Lung (tissue), 12 donors: Measurements from ENCODE around the gene GUCY2F. TPM values are rescaled to one million over a fixed set of nuclear protein-coding genes. Genes with fewer than 3 reads are reported as not detected.

ENCODE experiments used
- ATAC-seq: fragments of 200-7000 bp; cut with Tn5 transposase; one replicate; pipeline ENCODE4 v1.9.1; 2020; ENCODE audit warnings: moderate number of reproducible peaks; ENCODE audit not compliant: insufficient read depth, low FRiP score
- DNase-seq, 3 donors: peaks; one replicate each; pipeline ENCODE4 v3.0.0-alpha.2; 2013 to 2017
- H3K27ac ChIP-seq, 2 donors: one replicate each; pipeline ENCODE4 v1.5.1; 2013; ENCODE audit warnings: mild to moderate bottlenecking in 2 of 2, moderate library complexity in 2 of 2, control low read depth in 1 of 2, inconsistent platforms in 1 of 2, low read depth in 1 of 2, low read length in 1 of 2
- H3K27me3 ChIP-seq, 3 donors: one replicate each; pipeline ENCODE4 v1.5.1; 2013; ENCODE audit warnings: low read length in 2 of 3; ENCODE audit not compliant: control insufficient read depth in 3 of 3, insufficient read depth in 3 of 3
- H3K36me3 ChIP-seq, 4 donors: one replicate each; pipeline ENCODE4 v1.5.1; 2013; ENCODE audit warnings: low read length in 4 of 4, mild to moderate bottlenecking in 1 of 4, moderate library complexity in 1 of 4; ENCODE audit not compliant: control insufficient read depth in 4 of 4, insufficient read depth in 4 of 4
- H3K4me1 ChIP-seq, 5 donors: one replicate each; pipeline ENCODE4 v1.5.1; 2013; ENCODE audit warnings: low read length in 5 of 5, mild to moderate bottlenecking in 2 of 5, moderate library complexity in 1 of 5; ENCODE audit not compliant: control insufficient read depth in 5 of 5, insufficient read depth in 5 of 5
- H3K4me3 ChIP-seq: one replicate; pipeline ENCODE4 v1.5.1; 2013; ENCODE audit warnings: mild to moderate bottlenecking, control low read depth, moderate library complexity
- H3K9ac ChIP-seq, 2 donors: one replicate each; pipeline ENCODE4 v1.5.1; 2013; ENCODE audit warnings: low read length in 2 of 2, control low read depth in 1 of 2; ENCODE audit not compliant: insufficient read depth in 1 of 2
- H3K9me3 ChIP-seq, 4 donors: one replicate each; pipeline ENCODE4 v1.5.1; 2013; ENCODE audit warnings: low read length in 3 of 4, mild to moderate bottlenecking in 1 of 4, moderate library complexity in 1 of 4; ENCODE audit not compliant: control insufficient read depth in 4 of 4, insufficient read depth in 3 of 4
- WGBS, 2 donors: extraction: QIAGEN DNeasy Blood & Tissue Kit; methylation state at CpG; one replicate each; pipeline ENCODE4 v1.1.7; 2013; 5-methylcytosine and 5-hydroxymethylcytosine counted together
- polyA plus RNA-seq, 2 donors: library from polyadenylated mRNA; stranded (reverse); fragments of 200-250 nt; gene quantifications; one replicate each; pipeline ENCODE4 v1.2.1, GENCODE V29; 2013
- total RNA-seq, 2 donors: library from RNA; depleted of rRNA in 1 of 2; stranded (reverse); fragments of >200 nt in 1 of 2; gene quantifications; one replicate each; pipeline ENCODE4 v1.2.1, GENCODE V29; 2014 to 2021
- TF ChIP-seq, protein P1 (sequence below): IDR thresholded peaks from 2 replicates; pipeline ENCODE4 v1.5.1; 2012; ENCODE audit warnings: mild to moderate bottlenecking; ENCODE audit errors: control extremely low read depth, extremely low read depth
- donor health status: control.
- donor health status: control.
- donor health status: Bipolar disorder and iron deficiency.
- donor health status: healthy.
- donor health status: DM: yes; HTN: yes; CAD: no.

GUCY2F gene
- total and polyA plus RNA-seq, 4 donors = 0.03 TPM; not detected in 3

DNA sequence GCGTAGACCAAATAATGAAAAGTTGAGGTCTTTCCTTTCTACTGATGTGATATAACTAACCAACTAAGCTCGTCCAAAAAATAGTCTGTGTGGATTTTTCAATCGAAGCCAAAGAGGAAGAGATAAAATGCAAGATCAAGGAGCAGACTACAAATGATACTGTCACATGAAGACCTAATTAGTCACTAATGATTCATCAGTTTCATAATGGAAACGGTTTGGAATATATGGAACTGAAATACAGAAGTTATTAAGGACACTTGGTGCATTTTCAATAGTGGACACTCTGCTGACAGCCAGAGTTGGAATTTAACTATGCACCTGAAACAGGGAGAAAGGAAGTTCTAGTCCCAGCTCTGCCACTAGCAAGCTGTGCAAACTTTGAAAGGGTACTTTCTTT lies 119.8 kb downstream of the GUCY2F start:
- H3K27ac ChIP-seq = no peak overlapping the region
- no peaks in the 10 kb centered on the region for H3K4me1 ChIP-seq
- no peak for ATAC-seq
- no peak overlapping the region for H3K9ac ChIP-seq
- TF ChIP-seq, protein P1, sequence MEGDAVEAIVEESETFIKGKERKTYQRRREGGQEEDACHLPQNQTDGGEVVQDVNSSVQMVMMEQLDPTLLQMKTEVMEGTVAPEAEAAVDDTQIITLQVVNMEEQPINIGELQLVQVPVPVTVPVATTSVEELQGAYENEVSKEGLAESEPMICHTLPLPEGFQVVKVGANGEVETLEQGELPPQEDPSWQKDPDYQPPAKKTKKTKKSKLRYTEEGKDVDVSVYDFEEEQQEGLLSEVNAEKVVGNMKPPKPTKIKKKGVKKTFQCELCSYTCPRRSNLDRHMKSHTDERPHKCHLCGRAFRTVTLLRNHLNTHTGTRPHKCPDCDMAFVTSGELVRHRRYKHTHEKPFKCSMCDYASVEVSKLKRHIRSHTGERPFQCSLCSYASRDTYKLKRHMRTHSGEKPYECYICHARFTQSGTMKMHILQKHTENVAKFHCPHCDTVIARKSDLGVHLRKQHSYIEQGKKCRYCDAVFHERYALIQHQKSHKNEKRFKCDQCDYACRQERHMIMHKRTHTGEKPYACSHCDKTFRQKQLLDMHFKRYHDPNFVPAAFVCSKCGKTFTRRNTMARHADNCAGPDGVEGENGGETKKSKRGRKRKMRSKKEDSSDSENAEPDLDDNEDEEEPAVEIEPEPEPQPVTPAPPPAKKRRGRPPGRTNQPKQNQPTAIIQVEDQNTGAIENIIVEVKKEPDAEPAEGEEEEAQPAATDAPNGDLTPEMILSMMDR = no peak
- 55 to 72% methylated on average over 4 of the region's 4 CpGs for WGBS, 2 donors
- no peaks in the 10 kb centered on the region for H3K36me3 ChIP-seq
- DNase-seq = no peak
- peaks cover 0 to 18% (median 18%) of the 10 kb centered on the region in 3 donors for H3K27me3 ChIP-seq
- H3K9me3 ChIP-seq = peaks cover 0 to 4% (median 0%) of the 10 kb centered on the region in 4 donors
- no peak overlapping the region for H3K4me3 ChIP-seq

DNA sequence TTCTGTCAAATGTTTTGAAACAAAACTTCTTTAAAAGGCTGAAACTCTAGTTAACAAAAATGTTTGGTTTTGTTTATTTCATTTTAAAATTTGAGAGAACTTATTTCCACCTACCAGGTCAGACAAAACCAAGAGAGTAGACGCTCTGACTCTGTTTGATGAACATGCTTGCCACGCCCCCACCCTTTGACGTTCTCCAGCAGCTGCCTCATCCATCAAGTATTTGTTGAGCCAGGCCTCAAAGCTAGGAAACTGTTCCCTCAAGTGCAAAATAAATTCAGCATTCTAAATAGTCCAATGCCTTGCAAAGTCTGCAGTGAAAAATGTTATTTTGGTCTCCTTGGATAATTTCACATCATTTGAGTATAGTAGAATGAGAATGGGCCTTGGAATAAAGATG lies 121.6 kb downstream of the GUCY2F start:
- Histone ChIP-seq H3K9ac (no peak overlapping the region), H3K36me3 (no peaks in the 10 kb centered on the region), H3K27me3 (peaks cover 0 to 29% (median 15%) of the 10 kb centered on the region in 3 donors), H3K4me1 (no peaks in the 10 kb centered on the region), H3K9me3 (peaks cover 0 to 4% (median 0%) of the 10 kb centered on the region in 4 donors), H3K4me3 (no peak overlapping the region), H3K27ac (no peak overlapping the region)
- TF ChIP-seq, protein P1 = no peak
- WGBS, 2 donors = 48 to 67% methylated on average over 3 of the region's 3 CpGs
- ATAC-seq = no peak
- DNase-seq = no peak

DNA sequence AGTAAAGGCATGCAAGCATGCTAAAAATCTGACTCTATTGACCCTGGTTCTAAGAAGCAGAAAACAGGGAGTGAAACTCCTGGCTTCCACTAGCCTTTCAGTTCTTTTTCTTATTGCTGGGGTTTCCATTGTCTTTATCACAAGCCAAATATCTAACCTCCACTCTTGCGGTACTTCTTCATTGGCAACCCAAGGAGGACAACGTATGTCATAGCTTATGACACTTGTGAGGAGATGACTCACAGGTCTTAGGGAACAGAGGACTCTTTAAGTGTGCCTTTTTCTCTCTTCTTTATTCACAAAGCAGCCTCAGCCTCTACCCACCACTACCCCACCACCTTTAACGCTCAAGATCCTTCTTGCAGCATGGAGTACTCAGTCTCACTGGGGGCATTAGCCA lies 124.2 kb downstream of the GUCY2F start:
- no peak for ATAC-seq
- 74 to 76% methylated on average over 3 of the region's 3 CpGs for WGBS, 2 donors
- Histone ChIP-seq H3K9me3 (peaks cover 0 to 4% (median 0%) of the 10 kb centered on the region in 4 donors), H3K4me3 (no peak overlapping the region), H3K4me1 (peaks cover 0 to 1% (median 0%) of the 10 kb centered on the region in 5 donors), H3K9ac (no peak overlapping the region), H3K27ac (no peak overlapping the region), H3K36me3 (no peaks in the 10 kb centered on the region), H3K27me3 (peaks cover 0 to 25% (median 5%) of the 10 kb centered on the region in 3 donors)
- no peak for DNase-seq
- TF ChIP-seq, protein P1 = no peak

DNA sequence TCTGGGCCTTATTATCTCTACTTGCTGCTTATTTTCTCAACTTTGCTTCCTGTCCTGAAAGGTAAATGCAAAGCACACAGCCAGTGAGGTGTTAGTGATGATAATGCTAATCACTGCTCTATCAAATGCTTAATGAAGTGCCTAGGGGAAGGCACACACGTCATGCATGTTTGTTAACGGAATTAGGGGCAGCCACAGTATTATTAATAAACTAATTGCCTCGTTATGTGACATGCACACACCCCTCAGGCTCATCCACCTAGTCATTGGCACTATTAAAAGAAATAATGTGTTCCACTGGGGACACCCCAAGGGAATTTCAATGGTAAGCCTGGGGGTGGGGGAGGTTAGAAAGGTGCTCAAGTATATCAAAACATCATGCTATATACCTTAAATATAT lies 125.2 kb downstream of the GUCY2F start:
- Histone ChIP-seq H3K9ac (no peak overlapping the region), H3K27me3 (peaks cover 0 to 29% (median 2%) of the 10 kb centered on the region in 3 donors), H3K27ac (no peak overlapping the region), H3K9me3 (peaks cover 0 to 4% (median 0%) of the 10 kb centered on the region in 4 donors), H3K4me3 (no peak overlapping the region), H3K4me1 (peaks cover 0 to 12% (median 2%) of the 10 kb centered on the region in 5 donors), H3K36me3 (no peaks in the 10 kb centered on the region)
- ATAC-seq (no peak), DNase-seq (no peak)
- TF ChIP-seq, protein P1 = no peak
- 41 to 69% methylated on average over 3 of the region's 3 CpGs for WGBS, 2 donors
